ENCODE data around the gene GLIPR1L2. TPM values are rescaled to one million over a fixed set of nuclear protein-coding genes. Genes with fewer than 3 reads are reported as not detected.

GLIPR1L2 gene
- total and polyA plus RNA-seq, 2 experiments from 2014 or later = 0.08 TPM; not detected in 1

GRCh38 chr12:75476071-75476470 is 85.2 kb downstream of the GLIPR1L2 start:
- H2AFZ ChIP-seq = no peak overlapping the region
- peaks cover 12% of the 10 kb centered on the region for H3K4me1 Mint-ChIP-seq
- no peak overlapping the region for H3K27ac Mint-ChIP-seq

More at GRCh38 chr12:75476071-75476470, 85.2 kb downstream of the GLIPR1L2 start:
- H3K27ac ChIP-seq (ENCODE audit: low read depth) = no peak overlapping the region
- Mint-ChIP-seq H3K9me3 (no peaks in the 10 kb centered on the region), H3K36me3 (ENCODE audit: low read depth) (no peaks in the 10 kb centered on the region), H3K4me3 (no peak overlapping the region), H3K27me3 (ENCODE audit: insufficient read depth, low read depth, poor library complexity) (no peaks in the 10 kb centered on the region)
- H3K4me1 ChIP-seq (ENCODE audit: insufficient read depth) = peaks cover 9% of the 10 kb centered on the region; the same call in 1 of the 2 replicates
- no peak for DNase-seq (ENCODE audit: low spot score)
- H3K79me2 ChIP-seq (replicated peaks; ENCODE audit: insufficient read depth) = no peaks in the 10 kb centered on the region
- TF ChIP-seq EZH2 (IDR thresholded peaks at IDR 0.05; ENCODE audit: low read depth, unreplicated experiment) (no peak), JUNB (IDR thresholded peaks at IDR 0.05; ENCODE audit: unreplicated experiment) (no peak), EZH2phosphoT487 (IDR thresholded peaks at IDR 0.05; ENCODE audit: unreplicated experiment) (no peak), STAT1 (IDR thresholded peaks at IDR 0.05; ENCODE audit: unreplicated experiment) (no peak), ZNF331 (CRISPR knock-in tag; IDR thresholded peaks at IDR 0.05; ENCODE audit: low read depth) (no peak), ETS1 (IDR thresholded peaks at IDR 0.05) (no peak), REST (IDR thresholded peaks at IDR 0.05; ENCODE audit: unreplicated experiment) (no peak), ZNF462 (CRISPR knock-in tag; IDR thresholded peaks at IDR 0.05) (no peak), ZNF114 (CRISPR knock-in tag; IDR thresholded peaks at IDR 0.05) (no peak), NANOG (IDR thresholded peaks at IDR 0.05; ENCODE audit: borderline replicate concordance) (no peak), CREB1 (CRISPR knock-in tag; IDR thresholded peaks at IDR 0.05; ENCODE audit: low read depth) (no peak), CTCF (conservative IDR thresholded peaks at IDR 0.05; ENCODE audit: low read depth in 2 of 2) (no peak)
- no peak overlapping the region for H3K4me2 ChIP-seq
- H3K36me3 ChIP-seq (ENCODE audit: insufficient read depth) = no peaks in the 10 kb centered on the region
- H4K20me1 ChIP-seq (replicated peaks; ENCODE audit: insufficient read depth) = no peaks in the 10 kb centered on the region
- H3K4me3 ChIP-seq = no peak overlapping the region
- no peaks in the 10 kb centered on the region for H3K27me3 ChIP-seq (ENCODE audit: insufficient read depth)
- no peaks in the 10 kb centered on the region for H3F3A ChIP-seq (replicated peaks; ENCODE audit: low read depth)
- no peak for ATAC-seq
- no peaks in the 10 kb centered on the region; the same call in none of the 2 replicates for H3K9me2 ChIP-seq (ENCODE audit: insufficient read depth)

All from GM23338 (cell line).